H1 (cell line): ENCODE measurements around the gene SYT13. TPM values are rescaled to one million over a fixed set of nuclear protein-coding genes. Genes with fewer than 3 reads are reported as not detected.

Experiments used
- CTCF ChIA-PET: fragments of 300-600 bp; sonication (Branson Sonifier 250); formaldehyde crosslinking; loops from one replicate; lab custom pipeline; 2021; ENCODE audit not compliant: partially characterized antibody; lab: Charles Lee
- POLR2A ChIA-PET: fragments of 300-600 bp; sonication (Branson Sonifier 250); formaldehyde crosslinking; loops from one replicate; lab custom pipeline; 2021; ENCODE audit warnings: inconsistent platforms; ENCODE audit not compliant: partially characterized antibody; lab: Charles Lee
- DNase-seq, 2 experiments: peaks; one replicate each; pipeline versions ENCODE4 v3.0.0 to v3.0.0-alpha.2; 2010 to 2022; ENCODE audit warnings: low spot score in 2 of 2, low read depth in 1 of 2, mixed read lengths in 1 of 2
- FAIRE-seq: peaks from 2 replicates; lab custom pipeline; 2011; peaks lifted over from hg19 to GRCh38; lab: Jason Lieb, UNC
- H2AFZ ChIP-seq: 2 replicates; pipeline ENCODE4 v1.8.1; 2012; ENCODE audit warnings: low read length, inconsistent platforms
- H2AK5ac ChIP-seq: 2 replicates; pipeline ENCODE4 v1.6.1; 2013; ENCODE audit warnings: low read depth, low read length
- H2BK120ac ChIP-seq: replicated peaks from 2 replicates; pipeline ENCODE3; 2013; ENCODE audit warnings: low read depth, low read length, inconsistent platforms
- H2BK12ac ChIP-seq: 2 replicates; pipeline ENCODE4 v1.6.1; 2013; ENCODE audit warnings: low read depth, low read length
- H2BK15ac ChIP-seq: 2 replicates; pipeline ENCODE4 v1.6.1; 2013; ENCODE audit warnings: low read length
- H2BK20ac ChIP-seq: 2 replicates; pipeline ENCODE4 v1.6.1; 2013; ENCODE audit warnings: low read length
- H2BK5ac ChIP-seq: 2 replicates; pipeline ENCODE4 v1.6.1; 2013; ENCODE audit warnings: low read depth, low read length
- H3K14ac ChIP-seq: 2 replicates; pipeline ENCODE4 v1.6.1; 2013; ENCODE audit warnings: inconsistent platforms; ENCODE audit not compliant: insufficient read length
- H3K18ac ChIP-seq: 2 replicates; pipeline ENCODE4 v1.6.1; 2013; ENCODE audit warnings: low read length; ENCODE audit errors: extremely low read depth
- H3K23ac ChIP-seq: 2 replicates; pipeline ENCODE4 v1.6.1; 2013; ENCODE audit warnings: inconsistent platforms; ENCODE audit not compliant: insufficient read length
- H3K23me2 ChIP-seq: 2 replicates; pipeline ENCODE4 v1.6.1; 2013; ENCODE audit warnings: low read depth, low read length
- H3K27ac ChIP-seq: 2 replicates; pipeline ENCODE4 v1.6.1; 2011; ENCODE audit warnings: low read depth, low read length, inconsistent platforms
- H3K27me3 ChIP-seq, 4 experiments: replicated peaks in 1 of 4; 1 replicate in 1 of 4; 2 replicates in 3 of 4; pipeline versions ENCODE4 v1.6.1 to v1.8.1; 2011 to 2013; ENCODE audit warnings: low read length in 3 of 4, mild to moderate bottlenecking in 3 of 4, inconsistent platforms in 2 of 4, mixed read lengths in 2 of 4, moderate library complexity in 1 of 4; ENCODE audit not compliant: control insufficient read depth in 3 of 4, insufficient read depth in 3 of 4; ENCODE audit errors: extremely low read depth in 1 of 4
- H3K36me3 ChIP-seq, 4 experiments: 2 replicates each; pipeline versions ENCODE4 v1.6.1 to v1.8.1; 2011 to 2013; ENCODE audit warnings: mild to moderate bottlenecking in 4 of 4, low read length in 3 of 4, moderate library complexity in 2 of 4, control low read depth in 1 of 4, inconsistent platforms in 1 of 4; ENCODE audit not compliant: insufficient read depth in 4 of 4, control insufficient read depth in 2 of 4
- H3K4ac ChIP-seq: replicated peaks from 2 replicates; pipeline ENCODE3; 2013; ENCODE audit warnings: low read length, low read depth, mixed read lengths, inconsistent platforms; ENCODE audit not compliant: insufficient read length
- H3K4me1 ChIP-seq, 4 experiments: replicated peaks in 1 of 4; 1 replicate in 1 of 4; 2 replicates in 3 of 4; pipeline versions ENCODE4 v1.6.1 to v1.8.1; 2011 to 2013; ENCODE audit warnings: low read length in 3 of 4, inconsistent platforms in 2 of 4, mixed read lengths in 1 of 4; ENCODE audit not compliant: insufficient read depth in 4 of 4, control insufficient read depth in 3 of 4
- H3K4me2 ChIP-seq, 2 experiments: 2 replicates each; pipeline versions ENCODE4 v1.6.1 to v1.8.1; 2011 to 2013; ENCODE audit warnings: low read depth in 2 of 2, low read length in 2 of 2, control low read depth in 1 of 2, inconsistent platforms in 1 of 2, mild to moderate bottlenecking in 1 of 2; ENCODE audit not compliant: insufficient read depth in 1 of 2
- H3K4me3 ChIP-seq, 4 experiments: fragments of 200-600, 300-600 bp in 1 of 4; sonication (generic), shearing (Covaris generic), sonication (Bioruptor Twin) in 1 of 4; 2 replicates each; pipeline versions ENCODE4 v1.5.1 to v1.8.1; 2011 to 2016; ENCODE audit warnings: low read length in 4 of 4, low read depth in 3 of 4, control low read depth in 2 of 4, inconsistent platforms in 2 of 4, mild to moderate bottlenecking in 2 of 4, mixed read lengths in 1 of 4, moderate library complexity in 1 of 4; ENCODE audit not compliant: insufficient read depth in 2 of 4; ENCODE audit errors: extremely low read depth in 1 of 4
- H3K56ac ChIP-seq: replicated peaks from 2 replicates; pipeline ENCODE3; 2013; ENCODE audit warnings: low read depth, mild to moderate bottlenecking, mixed read lengths, low read length, inconsistent platforms; ENCODE audit not compliant: insufficient read length
- H3K79me1 ChIP-seq: 2 replicates; pipeline ENCODE4 v1.6.1; 2013; ENCODE audit warnings: low read depth, low read length, control low read depth
- H3K79me2 ChIP-seq, 2 experiments: 2 replicates each; pipeline versions ENCODE4 v1.6.1 to v1.8.1; 2012 to 2013; ENCODE audit warnings: low read length in 2 of 2, mild to moderate bottlenecking in 2 of 2, inconsistent platforms in 1 of 2; ENCODE audit not compliant: insufficient read depth in 2 of 2, control insufficient read depth in 1 of 2
- H3K9ac ChIP-seq, 4 experiments: replicated peaks in 1 of 4; 1 replicate in 1 of 4; 2 replicates in 3 of 4; pipeline versions ENCODE4 v1.6.1 to v1.8.1; 2011 to 2013; ENCODE audit warnings: low read depth in 3 of 4, low read length in 3 of 4, control low read depth in 2 of 4, mild to moderate bottlenecking in 2 of 4, moderate library complexity in 2 of 4, inconsistent platforms in 1 of 4; ENCODE audit errors: extremely low read depth in 1 of 4
- H3K9me3 ChIP-seq, 2 experiments: 2 replicates each; pipeline versions ENCODE4 v1.6.1 to v1.8.1; 2012 to 2013; ENCODE audit warnings: mild to moderate bottlenecking in 2 of 2, moderate library complexity in 2 of 2, control low read depth in 1 of 2, inconsistent platforms in 1 of 2, low read depth in 1 of 2, low read length in 1 of 2, mixed read lengths in 1 of 2; ENCODE audit not compliant: insufficient read depth in 2 of 2
- H4K20me1 ChIP-seq, 2 experiments: replicated peaks in 1 of 2; 2 replicates each; pipeline versions ENCODE3 to v1.8.1; 2011 to 2013; ENCODE audit warnings: inconsistent platforms in 2 of 2, low read length in 2 of 2, mild to moderate bottlenecking in 1 of 2; ENCODE audit not compliant: insufficient read depth in 2 of 2, control insufficient read depth in 1 of 2
- H4K5ac ChIP-seq: 2 replicates; pipeline ENCODE4 v1.6.1; 2013; ENCODE audit warnings: low read length, low read depth, mixed read lengths, inconsistent platforms; ENCODE audit not compliant: insufficient read length
- H4K8ac ChIP-seq: 2 replicates; pipeline ENCODE4 v1.8.0; 2013; ENCODE audit warnings: mild to moderate bottlenecking, moderate library complexity, low read length, inconsistent platforms; ENCODE audit not compliant: insufficient read depth; ENCODE audit errors: extremely low read depth
- H4K91ac ChIP-seq: replicated peaks from 2 replicates; pipeline ENCODE3; 2013; ENCODE audit warnings: low read length, mixed read lengths, inconsistent platforms; ENCODE audit not compliant: insufficient read length
- ATF2 ChIP-seq: IDR thresholded peaks from 2 replicates; pipeline ENCODE4 v1.6.1; 2012; ENCODE audit warnings: low read length, inconsistent platforms
- CREB1 ChIP-seq: IDR thresholded peaks from 2 replicates; pipeline ENCODE4 v1.6.1; 2012; ENCODE audit warnings: inconsistent platforms
- CTCF ChIP-seq, 3 experiments: IDR thresholded peaks; 1 replicate in 2 of 3; 2 replicates in 1 of 3; pipeline versions ENCODE4 v1.5.1 to v1.6.1; 2011; ENCODE audit warnings: low read length in 3 of 3, mild to moderate bottlenecking in 3 of 3, inconsistent platforms in 2 of 3, low read depth in 1 of 3, moderate library complexity in 1 of 3; ENCODE audit not compliant: insufficient read depth in 1 of 3; ENCODE audit errors: control extremely low read depth in 1 of 3
- EP300 ChIP-seq, 2 experiments: IDR thresholded peaks; 1 replicate in 1 of 2; 2 replicates in 1 of 2; pipeline ENCODE4 v1.6.1; 2011 to 2012; ENCODE audit warnings: low read depth in 2 of 2, low read length in 2 of 2, mild to moderate bottlenecking in 2 of 2, borderline replicate concordance in 1 of 2, inconsistent platforms in 1 of 2, moderate library complexity in 1 of 2
- EZH2 ChIP-seq: fragments of 200-600 bp; sonication (generic); IDR thresholded peaks from 2 replicates; pipeline ENCODE4 v1.7.1; 2012; ENCODE audit warnings: low read depth, mild to moderate bottlenecking, moderate library complexity, low read length, inconsistent platforms; ENCODE audit not compliant: severe bottlenecking
- POLR2A ChIP-seq, 2 experiments: IDR thresholded peaks; 1 replicate in 1 of 2; 2 replicates in 1 of 2; pipeline ENCODE4 v1.6.1; 2011; ENCODE audit warnings: low read depth in 2 of 2, low read length in 2 of 2, mild to moderate bottlenecking in 2 of 2; ENCODE audit errors: control extremely low read depth in 1 of 2
- SIX5 ChIP-seq: IDR thresholded peaks from 2 replicates; pipeline ENCODE4 v1.6.1; 2011; ENCODE audit warnings: mild to moderate bottlenecking, low read depth, low read length
- TAF1 ChIP-seq: IDR thresholded peaks from 2 replicates; pipeline ENCODE4 v1.6.1; 2011; ENCODE audit warnings: mild to moderate bottlenecking, low read depth, low read length
- TCF12 ChIP-seq: IDR thresholded peaks from 2 replicates; pipeline ENCODE4 v1.6.1; 2011; ENCODE audit warnings: low read depth, mild to moderate bottlenecking, low read length
- WGBS, 2 experiments: shearing (Covaris generic) in 1 of 2; methylation state at CpG; one replicate each; pipeline versions ENCODE4 v1.1.6 to v1.1.7; 2013 to 2015; ENCODE audit warnings: low lambda C conversion rate in 2 of 2, mixed read lengths in 2 of 2, inconsistent platforms in 1 of 2, low coverage in 1 of 2, missing lambda C conversion rate in 1 of 2; ENCODE audit not compliant: insufficient replicate concordance in 2 of 2, insufficient coverage in 1 of 2, insufficient read length in 1 of 2; ENCODE audit errors: extremely low coverage in 1 of 2, missing lambda C conversion rate in 1 of 2; 5-methylcytosine and 5-hydroxymethylcytosine counted together
- polyA plus RNA-seq, 7 experiments: library from polyadenylated mRNA; depleted of rRNA in 3 of 7; stranded (reverse) in 5 of 7; unstranded in 2 of 7; fragments of >200 nt in 5 of 7; fragments of 200-250 nt in 2 of 7; gene quantifications; 1 replicate in 5 of 7; 2 replicates in 1 of 7; 4 replicates in 1 of 7; pipeline versions ENCODE4 v1.2.1 to v1.2.3, GENCODE V29; 2011 to 2013; ENCODE audit warnings: missing spikeins in 2 of 7, mixed read lengths in 2 of 7
- total RNA-seq: library from RNA; stranded (reverse); fragmentation: NEBNext Ultra II Directional; extraction: Animal tissue kit (Norgen Biotek cat#: 25700); gene quantifications from 2 replicates; pipeline ENCODE4 v1.2.1, GENCODE V29; 2021

The SYT13 gene
- total and polyA plus RNA-seq, 2 of the 8 experiments (the other 6 are each of a cell fraction or from before 2014, with no cell fraction given) = 4.8 to 13.2 TPM

GRCh38 chr11:45305874-45306623 lies 19.9 kb upstream of the SYT13 start:
- Histone ChIP-seq H4K5ac (no peak overlapping the region), H4K20me1 (no peaks in the 10 kb centered on the region), H3K4me2 (no peak overlapping the region), H3K4ac (no peak overlapping the region), H3K14ac (no peak overlapping the region), H2BK120ac (no peak overlapping the region), H3K18ac (no peak overlapping the region), H2BK12ac (no peak overlapping the region), H2AFZ (no peak overlapping the region), H3K9ac (no peak overlapping the region), H2BK5ac (no peak overlapping the region), H4K8ac (no peak overlapping the region), H3K23ac (no peak overlapping the region), H3K27ac (no peak overlapping the region), H2BK15ac (no peak overlapping the region), H3K36me3 (no peaks in the 10 kb centered on the region), H2BK20ac (no peak overlapping the region), H2AK5ac (no peak overlapping the region), H3K79me1 (no peaks in the 10 kb centered on the region), H3K56ac (no peak overlapping the region), H3K27me3 (no peaks in the 10 kb centered on the region), H3K23me2 (no peaks in the 10 kb centered on the region), H3K4me1 (no peaks in the 10 kb centered on the region), H4K91ac (no peak overlapping the region), H3K79me2 (no peaks in the 10 kb centered on the region), H3K4me3 (no peak overlapping the region), H3K9me3 (no peaks in the 10 kb centered on the region)
- CTCF ChIA-PET = interaction anchor here (0.8 to 2.5 kb wide), 10 partner anchors 14 to 370 kb away, joined by 3 to 10 read pairs (median 4); no protein-coding TSS in a partner anchor
- DNase-seq = no peak
- WGBS, 2 experiments = 87% methylated on average over 5 of the region's 5 CpGs; no CpG with 5 or more reads in 1 of the 2 experiments
- POLR2A ChIA-PET = interaction anchor here (0.7 to 1.4 kb wide), 2 partner anchors 13 to 15 kb away, joined by 3 read pairs; no protein-coding TSS in a partner anchor
- no peak for FAIRE-seq
- TF ChIP-seq CTCF (IDR thresholded peaks at IDR 0.05; ENCODE audit: control extremely low read depth in 1 of 3, insufficient read depth in 1 of 3, low read depth in 1 of 3, low read length in 3 of 3) = no peak
- no peak for TF ChIP-seq TCF12
- no peak for TF ChIP-seq TAF1
- no peak for TF ChIP-seq POLR2A (IDR thresholded peaks at IDR 0.05; ENCODE audit: control extremely low read depth in 1 of 2, low read depth in 2 of 2, low read length in 2 of 2)
- TF ChIP-seq CREB1 = no peak
- TF ChIP-seq EP300 (IDR thresholded peaks at IDR 0.05; ENCODE audit: borderline replicate concordance in 1 of 2, low read depth in 2 of 2, low read length in 2 of 2) = no peak
- TF ChIP-seq ATF2 = no peak
- no peak for TF ChIP-seq EZH2
- no peak for TF ChIP-seq SIX5
